ENCODE data around the gene CRYZ. TPM values are rescaled to one million over a fixed set of nuclear protein-coding genes. Genes with fewer than 3 reads are reported as not detected.

Gene CRYZ
- total and polyA plus RNA-seq, 2 donors (not counting 3 experiments of a cell fraction or from before 2014, with no cell fraction given): 24.5 to 32.7 TPM

GRCh38 chr1:74703386-74704182 is 29.3 kb downstream of the CRYZ start:
- Histone ChIP-seq H3K4me3 (replicated peaks in 1 of 3; ENCODE audit: insufficient read depth in 1 of 3, low read depth in 1 of 3, low read length in 3 of 3) (no peak overlapping the region), H3K36me3 (ENCODE audit: control insufficient read depth in 2 of 2, extremely low read depth in 1 of 2, insufficient read depth in 2 of 2, low read length in 2 of 2) (peaks cover 0 to 2% of the 10 kb centered on the region in 2 experiments), H3K9me1 (replicated peaks; ENCODE audit: control insufficient read depth, extremely low read depth, insufficient read depth, low read length) (no peaks in the 10 kb centered on the region), H3K4me1 (ENCODE audit: control insufficient read depth, extremely low read depth, insufficient read depth, low read length) (no peaks in the 10 kb centered on the region), H3K79me2 (ENCODE audit: control insufficient read depth, insufficient read depth, low read length) (no peaks in the 10 kb centered on the region), H3K9ac (replicated peaks; ENCODE audit: extremely low read depth, insufficient read depth, low read length) (no peak overlapping the region), H3K27me3 (ENCODE audit: control insufficient read depth in 2 of 2, insufficient read depth in 2 of 2, low read length in 2 of 2) (no peaks in the 10 kb centered on the region), H3K9me3 (replicated peaks; ENCODE audit: control insufficient read depth, insufficient read depth, low read length) (no peaks in the 10 kb centered on the region), H3K27ac (ENCODE audit: insufficient read depth, low read depth, low read length) (no peak overlapping the region), H2AFZ (ENCODE audit: low read depth, low read length) (no peak overlapping the region), H3K4me2 (ENCODE audit: insufficient read depth, low read length) (no peak overlapping the region), H4K20me1 (replicated peaks; ENCODE audit: control insufficient read depth, extremely low read depth, insufficient read depth, low read length) (no peaks in the 10 kb centered on the region)
- intact Hi-C loops (cut with micrococcal nuclease) (no loop called here), dilution Hi-C loops (cut with MboI; ENCODE audit: extremely low pct_ligation_motif_present, low sequenced_read_pairs) (no loop called here)
- TF ChIP-seq, protein P1, sequence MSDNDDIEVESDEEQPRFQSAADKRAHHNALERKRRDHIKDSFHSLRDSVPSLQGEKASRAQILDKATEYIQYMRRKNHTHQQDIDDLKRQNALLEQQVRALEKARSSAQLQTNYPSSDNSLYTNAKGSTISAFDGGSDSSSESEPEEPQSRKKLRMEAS (IDR thresholded peaks at IDR 0.05; ENCODE audit: insufficient read depth, insufficient read length): no peak
- TF ChIP-seq FOS (IDR thresholded peaks at IDR 0.05; ENCODE audit: borderline replicate concordance, insufficient read depth, low read length): no peak
- TF ChIP-seq, protein P2, sequence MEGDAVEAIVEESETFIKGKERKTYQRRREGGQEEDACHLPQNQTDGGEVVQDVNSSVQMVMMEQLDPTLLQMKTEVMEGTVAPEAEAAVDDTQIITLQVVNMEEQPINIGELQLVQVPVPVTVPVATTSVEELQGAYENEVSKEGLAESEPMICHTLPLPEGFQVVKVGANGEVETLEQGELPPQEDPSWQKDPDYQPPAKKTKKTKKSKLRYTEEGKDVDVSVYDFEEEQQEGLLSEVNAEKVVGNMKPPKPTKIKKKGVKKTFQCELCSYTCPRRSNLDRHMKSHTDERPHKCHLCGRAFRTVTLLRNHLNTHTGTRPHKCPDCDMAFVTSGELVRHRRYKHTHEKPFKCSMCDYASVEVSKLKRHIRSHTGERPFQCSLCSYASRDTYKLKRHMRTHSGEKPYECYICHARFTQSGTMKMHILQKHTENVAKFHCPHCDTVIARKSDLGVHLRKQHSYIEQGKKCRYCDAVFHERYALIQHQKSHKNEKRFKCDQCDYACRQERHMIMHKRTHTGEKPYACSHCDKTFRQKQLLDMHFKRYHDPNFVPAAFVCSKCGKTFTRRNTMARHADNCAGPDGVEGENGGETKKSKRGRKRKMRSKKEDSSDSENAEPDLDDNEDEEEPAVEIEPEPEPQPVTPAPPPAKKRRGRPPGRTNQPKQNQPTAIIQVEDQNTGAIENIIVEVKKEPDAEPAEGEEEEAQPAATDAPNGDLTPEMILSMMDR (IDR thresholded peaks at IDR 0.05; ENCODE audit: extremely low read depth in 1 of 2, insufficient read depth in 1 of 2, low read depth in 1 of 2, low read length in 2 of 2): no peak
- no peak for TF ChIP-seq POLR2A (IDR thresholded peaks at IDR 0.05; ENCODE audit: low read depth, low read length)
- TF ChIP-seq JUN (IDR thresholded peaks at IDR 0.05; ENCODE audit: borderline replicate concordance, insufficient read depth, insufficient read length, low read depth): no peak
- no peak for TF ChIP-seq POLR2AphosphoS5 (IDR thresholded peaks at IDR 0.05; ENCODE audit: insufficient read depth, low read depth, low read length)
- TF ChIP-seq EZH2 (IDR thresholded peaks at IDR 0.05; ENCODE audit: borderline replicate concordance, low read depth, low read length, severe bottlenecking): no peak
- no peak for TF ChIP-seq GATA2 (IDR thresholded peaks at IDR 0.05; ENCODE audit: insufficient read depth, insufficient read length, low read depth, low read length)
- no peak for TF ChIP-seq MYC (IDR thresholded peaks at IDR 0.05; ENCODE audit: low read depth, low read length)
- DNase-seq (ENCODE audit: low read depth, low spot score) (no peak), FAIRE-seq (no peak)
- ChIA-PET CTCF (interaction anchor here (1.0 to 4.6 kb wide), 3 partner anchors 9 to 14 kb away, joined by 3 to 35 read pairs (median 4); no protein-coding TSS in a partner anchor), POLR2A (no interaction called here)
- BruUV-seq (replicated peaks): no TSS peak

All from endothelial cell of umbilical vein (primary cell).